ENCODE data around the gene ZDHHC21.

The ZDHHC21 gene

GRCh38 chr9:14627513-14627912 is 65.7 kb downstream of the ZDHHC21 start:
- no peaks in the 10 kb centered on the region for H3K27me3 ChIP-seq (ENCODE audit: low read depth)
- in situ Hi-C loops (cut with MboI; ENCODE audit: low sequenced_read_pairs) = no loop called here
- H3K4me3 ChIP-seq = no peak overlapping the region
- H3K4me1 ChIP-seq = peaks cover 7% of the 10 kb centered on the region; the same call in 1 of the 2 replicates
- H3K36me3 ChIP-seq (replicated peaks) = no peaks in the 10 kb centered on the region
- no peak for DNase-seq (ENCODE audit: low spot score in 2 of 2)
- H3K9me3 ChIP-seq = no peaks in the 10 kb centered on the region

- in situ Hi-C loops (cut with MboI; ENCODE audit: low sequenced_read_pairs) = no loop called here
- no peak for DNase-seq (ENCODE audit: low spot score in 2 of 2)
These were observed 74.3 kb downstream of the ZDHHC21 start for GRCh38 chr9:14618836-14619420.

GRCh38 chr9:14616188-14616982 is 76.8 kb downstream of the ZDHHC21 start:
- in situ Hi-C loops (cut with MboI; ENCODE audit: low sequenced_read_pairs) = no loop called here
- Histone ChIP-seq H3K4me3 (no peak overlapping the region), H3K4me1 (no peaks in the 10 kb centered on the region), H3K27me3 (ENCODE audit: low read depth) (no peaks in the 10 kb centered on the region), H3K36me3 (replicated peaks) (no peaks in the 10 kb centered on the region), H3K9me3 (no peaks in the 10 kb centered on the region)
- peak in 1 of 2 experiments; percentile 62 for DNase-seq (ENCODE audit: low spot score in 2 of 2)

More at GRCh38 chr9:14618836-14619420, 74.3 kb downstream of the ZDHHC21 start:
- Histone ChIP-seq H3K36me3 (replicated peaks) (no peaks in the 10 kb centered on the region), H3K27me3 (ENCODE audit: low read depth) (no peaks in the 10 kb centered on the region), H3K4me3 (no peak overlapping the region), H3K4me1 (no peaks in the 10 kb centered on the region), H3K9me3 (no peaks in the 10 kb centered on the region)

GRCh38 chr9:14608540-14608939 is 84.7 kb downstream of the ZDHHC21 start:
- no peak for DNase-seq (ENCODE audit: low spot score in 2 of 2)
- in situ Hi-C loops (cut with MboI; ENCODE audit: low sequenced_read_pairs) = no loop called here

GRCh38 chr9:14597171-14597799 is 95.9 kb downstream of the ZDHHC21 start:
- Histone ChIP-seq H3K4me3 (no peak overlapping the region), H3K9me3 (no peaks in the 10 kb centered on the region), H3K27me3 (ENCODE audit: low read depth) (no peaks in the 10 kb centered on the region), H3K36me3 (replicated peaks) (no peaks in the 10 kb centered on the region), H3K4me1 (no peaks in the 10 kb centered on the region)
- in situ Hi-C loops (cut with MboI; ENCODE audit: low sequenced_read_pairs) = no loop called here
- DNase-seq (ENCODE audit: low spot score in 2 of 2) = no peak

More at GRCh38 chr9:14608540-14608939, 84.7 kb downstream of the ZDHHC21 start:
- no peaks in the 10 kb centered on the region for H3K36me3 ChIP-seq (replicated peaks)
- no peaks in the 10 kb centered on the region for H3K9me3 ChIP-seq
- no peaks in the 10 kb centered on the region for H3K4me1 ChIP-seq
- H3K4me3 ChIP-seq = no peak overlapping the region
- no peaks in the 10 kb centered on the region for H3K27me3 ChIP-seq (ENCODE audit: low read depth)

- in situ Hi-C loops (cut with MboI; ENCODE audit: low sequenced_read_pairs) = no loop called here
- Histone ChIP-seq H3K36me3 (replicated peaks) (no peaks in the 10 kb centered on the region), H3K9me3 (no peaks in the 10 kb centered on the region)
These were observed 99.8 kb downstream of the ZDHHC21 start for GRCh38 chr9:14593406-14593805.

GRCh38 chr9:14591411-14591810 is 101.8 kb downstream of the ZDHHC21 start:
- DNase-seq (ENCODE audit: low spot score in 2 of 2) = no peak
- no peaks in the 10 kb centered on the region for H3K9me3 ChIP-seq
- no peaks in the 10 kb centered on the region for H3K4me1 ChIP-seq
- H3K4me3 ChIP-seq = no peak overlapping the region
- no peaks in the 10 kb centered on the region for H3K27me3 ChIP-seq (ENCODE audit: low read depth)
- H3K36me3 ChIP-seq (replicated peaks) = no peaks in the 10 kb centered on the region
- in situ Hi-C loops (cut with MboI; ENCODE audit: low sequenced_read_pairs) = no loop called here

More at GRCh38 chr9:14593406-14593805, 99.8 kb downstream of the ZDHHC21 start:
- DNase-seq (ENCODE audit: low spot score in 2 of 2) = no peak
- no peaks in the 10 kb centered on the region for H3K27me3 ChIP-seq (ENCODE audit: low read depth)
- H3K4me3 ChIP-seq = no peak overlapping the region
- H3K4me1 ChIP-seq = no peaks in the 10 kb centered on the region

GRCh38 chr9:14585730-14586473 is 107.3 kb downstream of the ZDHHC21 start:
- Histone ChIP-seq H3K27me3 (ENCODE audit: low read depth) (no peaks in the 10 kb centered on the region), H3K9me3 (no peaks in the 10 kb centered on the region), H3K36me3 (replicated peaks) (no peaks in the 10 kb centered on the region), H3K4me1 (no peaks in the 10 kb centered on the region), H3K4me3 (no peak overlapping the region)
- in situ Hi-C loops (cut with MboI; ENCODE audit: low sequenced_read_pairs) = no loop called here
- no peak for DNase-seq (ENCODE audit: low spot score in 2 of 2)

GRCh38 chr9:14584571-14584970 is 108.7 kb downstream of the ZDHHC21 start:
- Histone ChIP-seq H3K9me3 (no peaks in the 10 kb centered on the region), H3K27me3 (ENCODE audit: low read depth) (no peaks in the 10 kb centered on the region), H3K36me3 (replicated peaks) (no peaks in the 10 kb centered on the region), H3K4me1 (no peaks in the 10 kb centered on the region), H3K4me3 (no peak overlapping the region)
- in situ Hi-C loops (cut with MboI; ENCODE audit: low sequenced_read_pairs) = no loop called here
- DNase-seq (ENCODE audit: low spot score in 2 of 2) = no peak

- no peaks in the 10 kb centered on the region for H3K4me1 ChIP-seq
- in situ Hi-C loops (cut with MboI; ENCODE audit: low sequenced_read_pairs) = no loop called here
- no peak overlapping the region for H3K4me3 ChIP-seq
- no peaks in the 10 kb centered on the region for H3K27me3 ChIP-seq (ENCODE audit: low read depth)
- H3K9me3 ChIP-seq = no peaks in the 10 kb centered on the region
- no peak for DNase-seq (ENCODE audit: low spot score in 2 of 2)
- no peaks in the 10 kb centered on the region for H3K36me3 ChIP-seq (replicated peaks)
These were observed 115.2 kb downstream of the ZDHHC21 start for GRCh38 chr9:14578030-14578429.

- Histone ChIP-seq H3K9me3 (no peaks in the 10 kb centered on the region), H3K4me1 (no peaks in the 10 kb centered on the region), H3K4me3 (no peak overlapping the region), H3K27me3 (ENCODE audit: low read depth) (no peaks in the 10 kb centered on the region), H3K36me3 (replicated peaks) (no peaks in the 10 kb centered on the region)
- no peak for DNase-seq (ENCODE audit: low spot score in 2 of 2)
- in situ Hi-C loops (cut with MboI; ENCODE audit: low sequenced_read_pairs) = no loop called here
These were observed 119.1 kb downstream of the ZDHHC21 start for GRCh38 chr9:14574173-14574572.

- DNase-seq (ENCODE audit: low spot score in 2 of 2) = no peak
- Histone ChIP-seq H3K36me3 (replicated peaks) (no peaks in the 10 kb centered on the region), H3K9me3 (no peaks in the 10 kb centered on the region), H3K27me3 (ENCODE audit: low read depth) (no peaks in the 10 kb centered on the region), H3K4me1 (no peaks in the 10 kb centered on the region), H3K4me3 (no peak overlapping the region)
- in situ Hi-C loops (cut with MboI; ENCODE audit: low sequenced_read_pairs) = no loop called here
These were observed 119.9 kb downstream of the ZDHHC21 start for GRCh38 chr9:14573319-14573718.

- in situ Hi-C loops (cut with MboI; ENCODE audit: low sequenced_read_pairs) = no loop called here
- no peak for DNase-seq (ENCODE audit: low spot score in 2 of 2)
- Histone ChIP-seq H3K9me3 (no peaks in the 10 kb centered on the region), H3K27me3 (ENCODE audit: low read depth) (no peaks in the 10 kb centered on the region), H3K36me3 (replicated peaks) (no peaks in the 10 kb centered on the region), H3K4me1 (no peaks in the 10 kb centered on the region), H3K4me3 (no peak overlapping the region)
These were observed 127.7 kb downstream of the ZDHHC21 start for GRCh38 chr9:14565352-14566016.

Measured in HAP-1 (cell line).